ENCODE measurements around the gene MMP2.

DNA sequence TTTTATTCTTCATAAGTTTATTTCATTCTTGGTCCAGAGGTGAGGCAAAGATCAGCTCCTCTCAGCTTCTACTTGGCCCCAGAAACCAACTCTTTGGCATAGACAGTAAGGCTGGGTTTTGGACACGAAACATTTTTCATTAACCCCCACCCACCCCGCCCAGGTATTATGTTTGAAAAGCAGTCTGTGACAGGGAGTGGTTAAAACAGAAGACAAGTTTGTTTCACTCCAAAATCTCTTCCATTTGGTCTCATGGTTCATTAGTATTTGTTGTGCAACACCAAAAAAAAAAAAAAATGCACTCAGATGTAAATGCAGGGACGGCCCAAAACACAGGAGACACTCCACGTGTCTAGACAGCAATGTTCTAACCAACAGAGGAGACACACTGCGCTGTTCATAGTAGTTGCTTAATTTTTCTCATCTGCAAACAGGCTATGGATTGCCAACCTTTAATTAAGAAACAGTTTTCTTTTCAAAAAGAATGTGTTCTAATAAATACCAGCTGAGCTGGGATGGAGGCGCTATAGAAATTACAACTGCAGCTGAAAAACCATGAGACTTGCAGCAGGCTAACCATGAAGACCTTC lies 39.8 kb upstream of the MMP2 start:
- TF ChIP-seq EZH2 (IDR thresholded peaks at IDR 0.05; ENCODE audit: borderline replicate concordance) (no peak), EZH2phosphoT487 (IDR thresholded peaks at IDR 0.05; ENCODE audit: low read depth, severe bottlenecking, unreplicated experiment) (no peak)
- TF ChIP-seq, protein P1, sequence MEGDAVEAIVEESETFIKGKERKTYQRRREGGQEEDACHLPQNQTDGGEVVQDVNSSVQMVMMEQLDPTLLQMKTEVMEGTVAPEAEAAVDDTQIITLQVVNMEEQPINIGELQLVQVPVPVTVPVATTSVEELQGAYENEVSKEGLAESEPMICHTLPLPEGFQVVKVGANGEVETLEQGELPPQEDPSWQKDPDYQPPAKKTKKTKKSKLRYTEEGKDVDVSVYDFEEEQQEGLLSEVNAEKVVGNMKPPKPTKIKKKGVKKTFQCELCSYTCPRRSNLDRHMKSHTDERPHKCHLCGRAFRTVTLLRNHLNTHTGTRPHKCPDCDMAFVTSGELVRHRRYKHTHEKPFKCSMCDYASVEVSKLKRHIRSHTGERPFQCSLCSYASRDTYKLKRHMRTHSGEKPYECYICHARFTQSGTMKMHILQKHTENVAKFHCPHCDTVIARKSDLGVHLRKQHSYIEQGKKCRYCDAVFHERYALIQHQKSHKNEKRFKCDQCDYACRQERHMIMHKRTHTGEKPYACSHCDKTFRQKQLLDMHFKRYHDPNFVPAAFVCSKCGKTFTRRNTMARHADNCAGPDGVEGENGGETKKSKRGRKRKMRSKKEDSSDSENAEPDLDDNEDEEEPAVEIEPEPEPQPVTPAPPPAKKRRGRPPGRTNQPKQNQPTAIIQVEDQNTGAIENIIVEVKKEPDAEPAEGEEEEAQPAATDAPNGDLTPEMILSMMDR (IDR thresholded peaks at IDR 0.05; ENCODE audit: poor library complexity), result no peak
